DMS114 treated with DMSO at 0.1 percent for 48 hours (cell line): ENCODE data around the gene SF3A2.

Experiments
- DNase-seq: peaks from one replicate; lab custom pipeline; 2025; ENCODE audit not compliant: unreplicated experiment; lab: John Stamatoyannopoulos, UW

Gene SF3A2

GRCh38 chr19:2252055-2252796, 15.6 kb downstream of the SF3A2 start:
- DNase-seq, result no peak

DNA sequence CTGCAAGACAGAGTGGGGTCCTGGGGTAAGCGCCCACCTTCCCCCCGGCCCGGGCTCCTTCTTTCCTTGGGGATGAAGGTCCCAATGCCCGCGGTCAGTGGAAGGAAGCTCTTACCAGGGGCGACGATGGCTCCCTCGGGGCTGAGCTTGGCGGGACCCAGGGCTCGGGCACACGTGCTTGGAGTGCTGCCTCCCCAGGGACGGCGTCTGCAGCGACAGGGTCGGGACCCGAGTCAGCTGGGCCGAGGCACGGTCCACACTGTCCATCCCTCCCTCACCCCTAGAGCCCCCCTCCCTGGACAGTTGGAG, 16.1 kb downstream of the SF3A2 start:
- no peak for DNase-seq

DNA sequence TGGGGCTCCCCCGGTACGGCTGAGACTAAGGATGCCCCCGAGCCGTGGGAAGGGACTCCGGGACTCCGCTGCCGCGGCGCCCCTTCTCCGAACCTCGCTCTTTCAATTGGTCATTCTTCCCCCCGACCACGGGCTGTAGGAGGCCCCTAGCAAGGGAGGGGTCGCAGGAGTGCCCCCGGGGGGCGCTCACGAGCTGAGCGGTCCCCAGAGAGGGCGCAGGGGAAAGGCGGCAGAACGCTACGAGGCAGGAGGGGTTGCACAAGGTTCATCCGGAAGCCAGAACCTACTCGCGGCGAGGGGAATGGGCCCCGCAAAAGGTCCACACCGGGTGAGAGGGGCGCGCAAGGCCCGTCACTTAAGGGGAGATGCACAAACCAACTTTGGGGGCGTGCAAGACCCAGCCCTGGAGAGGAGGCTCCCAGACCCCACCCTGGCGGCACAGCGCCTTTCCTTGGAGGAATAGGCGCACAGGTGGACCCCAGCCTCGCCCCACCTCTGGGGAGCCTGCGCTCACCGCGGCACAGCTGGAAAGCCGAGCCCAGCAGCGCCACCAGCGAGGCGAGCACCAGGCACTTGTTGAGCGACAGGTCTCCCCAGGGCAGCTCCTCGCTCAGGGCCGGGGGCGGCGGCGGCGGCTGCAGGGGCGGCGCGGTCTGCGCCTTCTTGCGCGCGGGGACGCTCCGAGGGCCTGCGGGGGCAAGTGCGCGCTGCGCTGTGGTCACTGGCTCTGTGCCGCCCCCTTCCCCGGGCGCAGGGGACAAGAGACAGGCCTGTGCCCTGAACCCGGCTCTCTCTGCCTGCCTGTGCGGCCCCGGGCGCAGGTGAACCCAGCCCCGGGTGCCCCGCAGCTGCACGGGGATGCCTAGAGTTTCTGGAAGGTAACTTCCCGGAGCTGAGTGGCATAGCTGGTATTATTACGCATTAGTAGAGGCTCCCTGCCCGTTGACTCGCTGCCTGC, 16.8 kb downstream of the SF3A2 start:
- no peak for DNase-seq

DNA sequence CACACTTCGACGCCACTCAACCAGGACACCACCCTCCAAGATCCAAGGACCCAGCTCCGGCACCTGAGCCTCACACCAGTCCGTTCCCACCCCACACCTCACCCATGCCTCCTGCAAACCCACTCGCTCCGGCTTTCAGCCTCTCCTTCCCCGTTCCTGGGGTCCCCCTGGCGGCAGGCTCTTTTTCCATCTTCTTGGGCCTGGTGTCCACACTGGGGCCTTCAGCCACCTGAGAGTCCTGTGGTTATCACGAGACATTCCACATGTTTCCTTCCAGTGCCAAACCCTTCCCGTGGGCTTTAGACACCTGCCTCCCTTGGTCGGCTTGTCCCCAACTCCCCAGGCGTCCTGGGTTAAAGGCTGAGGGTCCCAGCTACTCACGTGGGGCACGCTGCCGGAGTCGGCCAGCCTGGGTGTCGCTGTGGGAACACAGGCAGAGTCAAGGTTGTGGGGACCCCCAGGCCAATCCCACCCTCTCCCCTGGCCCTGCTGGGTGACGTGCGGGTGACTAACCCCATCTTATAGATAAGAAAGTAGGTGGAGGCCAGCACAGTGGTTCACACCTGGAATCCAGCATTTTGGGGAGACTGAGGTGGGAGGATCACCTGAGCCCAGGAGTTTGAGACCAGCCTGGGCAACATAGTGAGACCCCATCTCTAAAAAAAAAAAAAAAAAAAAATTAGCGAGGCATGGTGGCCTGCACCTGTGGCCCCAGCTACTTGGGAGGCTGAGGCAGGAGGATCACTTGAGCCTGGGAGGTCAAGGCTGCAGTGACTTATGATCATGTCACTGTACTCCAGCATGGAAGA, 17.6 kb downstream of the SF3A2 start:
- no peak for DNase-seq

- DNase-seq, result no peak
These were observed 18.7 kb downstream of the SF3A2 start for GRCh38 chr19:2255112-2255845.

- DNase-seq, result no peak
These were observed 19.5 kb downstream of the SF3A2 start, which contains the start of gene JSRP1 for GRCh38 chr19:2255982-2256685. Gene JSRP1, minus strand, starts transcription at chr19:2256417. Its CDS starts 1,103 bp downstream, at chr19:2255314.

DNA sequence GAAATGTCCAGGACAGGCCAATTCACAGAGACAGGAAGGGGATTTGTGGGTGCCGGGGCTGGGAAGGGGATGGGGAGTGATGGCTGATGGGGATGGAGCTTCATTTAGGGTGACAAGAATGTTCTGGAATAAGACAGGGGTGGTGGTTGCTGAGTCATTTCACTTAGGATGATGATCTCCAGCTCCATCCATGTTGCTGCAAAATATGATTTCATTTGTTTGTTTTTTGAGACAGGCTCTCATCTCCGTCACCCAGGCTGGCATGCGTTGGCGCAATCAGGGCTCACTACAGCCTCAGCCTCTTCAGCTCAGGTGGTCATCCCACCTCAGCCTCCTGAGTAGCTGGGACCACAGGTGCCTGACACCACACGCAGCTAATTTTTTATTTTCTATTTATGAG, 22.7 kb downstream of the SF3A2 start:
- no peak for DNase-seq

GRCh38 chr19:2260341-2260805, 23.7 kb downstream of the SF3A2 start:
- DNase-seq, result no peak

DNA sequence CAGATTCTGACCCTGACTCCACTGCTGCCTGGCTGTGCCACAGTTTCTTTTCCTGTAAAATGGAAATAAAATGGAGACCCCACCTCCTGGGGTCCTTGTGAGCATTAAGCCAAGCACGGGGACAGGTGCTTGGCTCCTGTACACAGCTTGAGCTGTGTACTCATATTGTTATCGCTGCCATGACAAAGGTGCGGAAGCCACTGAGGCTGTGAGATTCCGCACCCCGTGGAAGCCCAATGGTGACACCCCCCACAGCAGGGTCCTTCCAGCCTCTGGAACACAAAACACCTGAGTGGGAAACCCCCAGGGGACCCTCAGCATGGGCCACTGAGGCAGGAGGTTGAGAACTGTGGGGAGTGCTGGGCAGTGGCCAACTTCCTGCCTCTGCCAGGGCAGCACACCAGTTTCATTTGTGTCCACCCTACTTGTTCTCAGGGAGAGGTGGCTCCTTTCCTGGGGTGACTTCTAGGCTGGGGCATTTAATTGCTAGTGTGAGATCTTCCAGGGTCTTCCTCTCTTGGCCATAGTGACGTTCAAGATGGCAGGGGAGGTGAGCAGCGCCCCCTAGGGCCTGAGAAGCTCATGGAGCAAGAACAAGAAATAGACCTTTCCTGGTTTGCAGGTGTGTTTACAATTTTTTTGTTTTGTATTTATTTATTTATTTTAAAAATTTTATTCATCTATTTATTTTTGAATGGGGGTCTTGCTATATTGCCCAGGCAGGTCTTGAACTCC, 25.0 kb downstream of the SF3A2 start:
- no peak for DNase-seq

DNA sequence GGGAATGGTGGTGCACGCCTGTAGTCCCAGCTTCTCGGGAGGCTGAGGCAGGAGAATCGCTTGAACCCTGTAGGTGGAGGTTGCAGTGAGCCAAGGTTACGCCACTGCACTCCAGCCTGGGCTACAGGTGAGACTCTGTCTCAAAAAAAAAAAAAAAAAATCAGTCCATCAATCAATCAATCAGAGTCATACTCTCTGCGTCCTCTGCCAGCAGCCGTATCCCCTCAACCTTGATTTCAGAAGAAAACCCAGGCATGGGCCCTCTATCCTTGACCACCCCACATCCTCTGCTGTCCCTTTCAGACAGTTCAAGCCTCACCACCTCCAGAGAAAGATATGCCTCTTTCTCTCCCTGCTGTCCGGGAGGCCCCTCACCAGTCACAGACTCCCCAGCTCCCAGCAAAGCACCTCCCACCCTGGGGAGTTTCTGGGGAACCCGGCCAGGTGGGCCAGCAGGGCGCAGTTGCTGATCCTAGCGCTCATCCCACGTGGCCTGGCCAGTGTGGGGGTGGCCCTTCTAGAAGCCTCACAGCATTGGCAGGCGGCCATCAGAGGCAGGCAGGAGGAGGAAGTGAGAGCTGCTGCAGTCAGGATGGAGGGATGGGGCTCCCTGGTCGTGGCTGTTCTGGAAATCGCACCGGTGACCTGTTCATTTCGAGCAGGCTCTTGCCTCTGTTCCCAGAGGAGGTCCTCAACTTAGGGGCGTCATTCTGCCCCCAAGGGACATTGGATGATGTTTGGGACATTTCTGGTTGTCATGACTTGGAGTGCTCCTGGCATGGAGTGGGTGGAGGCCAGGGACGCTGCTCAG, 29.8 kb downstream of the SF3A2 start:
- no peak for DNase-seq

DNA sequence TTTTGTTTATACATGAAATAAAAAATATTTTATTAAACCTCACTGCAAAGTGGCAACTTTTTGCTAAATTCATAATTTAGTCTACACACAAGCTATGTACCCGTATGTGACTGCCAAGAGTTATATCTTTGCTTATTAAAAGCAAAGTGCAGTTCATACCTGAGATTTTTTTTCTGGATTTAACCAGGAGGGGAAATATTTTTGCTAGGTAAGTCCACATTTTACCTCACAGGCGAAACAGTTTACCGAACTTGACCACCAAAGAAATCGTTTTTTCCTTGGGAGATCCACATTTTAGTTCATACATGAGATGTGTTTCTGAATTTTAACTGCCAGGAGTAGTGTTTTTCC, 31.8 kb downstream of the SF3A2 start:
- no peak for DNase-seq

GRCh38 chr19:2268861-2269243, 32.2 kb downstream of the SF3A2 start:
- DNase-seq, result no peak

GRCh38 chr19:2269244-2270156, 32.9 kb downstream of the SF3A2 start:
- DNase-seq, result peak; percentile 76

GRCh38 chr19:2270157-2270422, 33.5 kb downstream of the SF3A2 start:
- no peak for DNase-seq

DNA sequence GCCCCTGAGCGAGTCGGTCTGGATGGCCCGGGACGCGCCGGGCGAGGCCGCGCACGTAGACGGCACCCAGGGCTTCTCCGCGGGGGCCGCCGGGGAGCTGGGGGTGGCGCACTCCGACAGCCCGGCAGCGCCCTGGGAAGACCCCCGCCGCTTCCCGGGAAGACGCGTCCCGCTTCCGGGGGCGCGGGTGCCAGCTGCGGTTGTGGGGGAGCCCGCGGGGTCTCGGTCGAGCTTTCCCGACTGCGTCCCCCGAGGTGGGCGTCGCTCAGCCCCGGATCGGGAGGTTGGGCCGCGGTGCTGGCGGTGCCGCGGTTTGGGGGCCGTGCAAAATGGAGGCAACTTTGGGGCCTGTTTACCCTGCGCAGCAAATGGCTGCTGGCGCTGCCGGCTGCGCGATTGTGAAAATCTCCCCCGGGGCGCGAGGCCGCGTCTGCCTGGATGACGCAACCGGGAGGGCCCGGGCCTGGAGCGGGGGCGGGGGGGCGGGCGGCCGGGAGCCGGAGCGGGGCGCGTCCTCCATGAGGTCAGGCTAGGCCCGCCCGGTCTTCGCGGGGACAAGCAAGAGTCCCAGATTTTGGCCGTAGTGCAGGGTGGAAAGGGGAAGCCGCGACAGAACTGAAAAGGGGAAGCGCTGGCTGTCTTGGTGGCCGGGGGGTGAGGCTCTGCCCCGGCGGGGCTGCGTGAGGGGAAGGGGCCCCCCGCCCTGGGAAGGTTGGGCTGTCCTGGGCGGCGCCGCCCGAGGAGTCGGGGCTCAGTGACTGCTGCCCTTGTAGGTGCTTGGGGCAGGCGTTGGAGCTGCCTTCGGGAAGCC, 34.0 kb downstream of the SF3A2 start:
- DNase-seq, result no peak

DNA sequence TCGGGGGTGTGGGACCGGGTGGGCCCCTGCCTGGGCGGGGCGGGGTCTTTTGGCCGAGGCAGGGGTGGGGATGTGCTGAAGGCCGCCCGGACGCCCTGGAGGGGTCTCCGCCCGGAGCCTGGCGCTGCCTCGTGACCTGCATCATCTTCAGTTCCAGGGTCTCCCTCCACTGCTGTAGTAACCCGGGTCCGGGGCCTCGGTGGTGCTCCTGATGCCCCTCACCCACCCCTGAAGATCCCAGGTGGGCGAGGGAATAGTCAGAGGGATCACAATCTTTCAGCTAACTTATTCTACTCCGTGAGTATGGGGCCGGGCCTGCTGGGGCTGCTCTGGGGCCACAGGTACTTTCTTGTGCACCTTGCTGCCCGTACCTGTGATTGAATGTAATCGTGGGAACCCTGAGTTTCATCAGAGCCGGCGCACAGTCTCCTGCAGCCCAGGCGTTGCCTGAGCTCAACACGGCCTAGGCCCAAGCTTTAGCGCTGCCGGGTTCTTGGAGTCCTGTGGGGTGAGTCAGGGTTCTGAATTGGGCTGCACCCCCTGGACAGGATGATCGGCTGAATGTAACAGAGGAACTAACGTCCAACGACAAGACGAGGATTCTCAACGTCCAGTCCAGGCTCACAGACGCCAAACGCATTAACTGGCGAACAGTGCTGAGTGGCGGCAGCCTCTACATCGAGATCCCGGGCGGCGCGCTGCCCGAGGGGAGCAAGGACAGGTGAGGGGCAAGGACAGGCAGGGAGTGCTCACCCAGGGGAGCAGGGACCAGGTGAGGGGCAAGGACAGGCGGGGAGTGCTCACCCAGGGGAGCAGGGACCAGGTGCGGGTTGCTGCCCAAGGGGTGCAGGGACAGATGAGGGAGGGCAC, 34.8 kb downstream of the SF3A2 start:
- no peak for DNase-seq
